ENCODE results near the gene BZW2.
"Not testable (repeated sequence)": the region's sequence is repeated elsewhere in the genome, so short reads cannot be mapped to it uniquely, and the experiment has no call there.

The BZW2 gene

GRCh38 chr7:16675277-16675676, 29.3 kb downstream of the BZW2 start:
- no peaks in the 10 kb centered on the region for H3K27me3 Mint-ChIP-seq (ENCODE audit: low read depth)
- no peaks in the 10 kb centered on the region for H3K4me1 Mint-ChIP-seq (ENCODE audit: low read depth)
- H3K4me3 Mint-ChIP-seq: no peak overlapping the region
- peaks cover 29% of the 10 kb centered on the region for H3K36me3 Mint-ChIP-seq (ENCODE audit: low read depth)
- H3K27ac Mint-ChIP-seq: no peak overlapping the region
- peaks cover under 1% of the 10 kb centered on the region for H3K9me3 Mint-ChIP-seq

- no peaks in the 10 kb centered on the region for H3K9me3 Mint-ChIP-seq
- H3K27me3 Mint-ChIP-seq (ENCODE audit: low read depth): no peaks in the 10 kb centered on the region
- H3K4me1 Mint-ChIP-seq (ENCODE audit: low read depth): no peaks in the 10 kb centered on the region
- H3K27ac Mint-ChIP-seq: no peak overlapping the region
- H3K4me3 Mint-ChIP-seq: no peak overlapping the region
- peaks cover 37% of the 10 kb centered on the region for H3K36me3 Mint-ChIP-seq (ENCODE audit: low read depth)
Observed at GRCh38 chr7:16677978-16678494, 32.1 kb downstream of the BZW2 start.

- not testable (repeated sequence) for H3K27me3 Mint-ChIP-seq (ENCODE audit: low read depth); H3K4me1 Mint-ChIP-seq (ENCODE audit: low read depth); H3K4me3 Mint-ChIP-seq; H3K27ac Mint-ChIP-seq; H3K9me3 Mint-ChIP-seq
- peaks cover 40% of the 10 kb centered on the region for H3K36me3 Mint-ChIP-seq (ENCODE audit: low read depth)
Observed at GRCh38 chr7:16678645-16679566, 32.9 kb downstream of the BZW2 start.

GRCh38 chr7:16684935-16685334, 39.0 kb downstream of the BZW2 start:
- Mint-ChIP-seq H3K4me1 (ENCODE audit: low read depth) (peaks cover 21% of the 10 kb centered on the region), H3K27ac (peak overlapping the region; percentile 82), H3K9me3 (no peaks in the 10 kb centered on the region), H3K36me3 (ENCODE audit: low read depth) (peaks cover 42% of the 10 kb centered on the region), H3K4me3 (peak overlapping the region; percentile 27), H3K27me3 (ENCODE audit: low read depth) (no peaks in the 10 kb centered on the region)

- H3K9me3 Mint-ChIP-seq: no peaks in the 10 kb centered on the region
- H3K27me3 Mint-ChIP-seq (ENCODE audit: low read depth): no peaks in the 10 kb centered on the region
- H3K36me3 Mint-ChIP-seq (ENCODE audit: low read depth): peaks cover 37% of the 10 kb centered on the region
- H3K27ac Mint-ChIP-seq: peak overlapping the region; percentile 82
- peaks cover 21% of the 10 kb centered on the region for H3K4me1 Mint-ChIP-seq (ENCODE audit: low read depth)
- H3K4me3 Mint-ChIP-seq: no peak overlapping the region
Observed at GRCh38 chr7:16685535-16685934, 39.6 kb downstream of the BZW2 start.

- peaks cover 36% of the 10 kb centered on the region for H3K36me3 Mint-ChIP-seq (ENCODE audit: low read depth)
- no peak overlapping the region for H3K27ac Mint-ChIP-seq
- no peaks in the 10 kb centered on the region for H3K27me3 Mint-ChIP-seq (ENCODE audit: low read depth)
- no peaks in the 10 kb centered on the region for H3K9me3 Mint-ChIP-seq
- H3K4me1 Mint-ChIP-seq (ENCODE audit: low read depth): peaks cover 21% of the 10 kb centered on the region
- H3K4me3 Mint-ChIP-seq: no peak overlapping the region
Observed at GRCh38 chr7:16688249-16688648, 42.3 kb downstream of the BZW2 start.

GRCh38 chr7:16691241-16691640, 45.3 kb downstream of the BZW2 start:
- Mint-ChIP-seq H3K27ac (no peak overlapping the region), H3K9me3 (no peaks in the 10 kb centered on the region), H3K4me3 (no peak overlapping the region), H3K4me1 (ENCODE audit: low read depth) (peaks cover 1% of the 10 kb centered on the region), H3K36me3 (ENCODE audit: low read depth) (peaks cover 32% of the 10 kb centered on the region), H3K27me3 (ENCODE audit: low read depth) (no peaks in the 10 kb centered on the region)

- Mint-ChIP-seq H3K4me1 (ENCODE audit: low read depth) (peaks cover 1% of the 10 kb centered on the region), H3K27me3 (ENCODE audit: low read depth) (no peaks in the 10 kb centered on the region), H3K27ac (no peak overlapping the region), H3K36me3 (ENCODE audit: low read depth) (peaks cover 38% of the 10 kb centered on the region), H3K4me3 (no peak overlapping the region), H3K9me3 (no peaks in the 10 kb centered on the region)
Observed at GRCh38 chr7:16693601-16694318, 47.8 kb downstream of the BZW2 start.

GRCh38 chr7:16694806-16695205, 48.8 kb downstream of the BZW2 start:
- Mint-ChIP-seq H3K4me1 (ENCODE audit: low read depth) (peaks cover 1% of the 10 kb centered on the region), H3K36me3 (ENCODE audit: low read depth) (peaks cover 42% of the 10 kb centered on the region), H3K27ac (no peak overlapping the region), H3K4me3 (no peak overlapping the region), H3K9me3 (no peaks in the 10 kb centered on the region), H3K27me3 (ENCODE audit: low read depth) (no peaks in the 10 kb centered on the region)

GRCh38 chr7:16695621-16696237, 49.7 kb downstream of the BZW2 start:
- peaks cover 3% of the 10 kb centered on the region for H3K4me1 Mint-ChIP-seq (ENCODE audit: low read depth)
- H3K9me3 Mint-ChIP-seq: no peaks in the 10 kb centered on the region
- peaks cover 49% of the 10 kb centered on the region for H3K36me3 Mint-ChIP-seq (ENCODE audit: low read depth)
- no peak overlapping the region for H3K27ac Mint-ChIP-seq
- H3K4me3 Mint-ChIP-seq: no peak overlapping the region
- H3K27me3 Mint-ChIP-seq (ENCODE audit: low read depth): no peaks in the 10 kb centered on the region

- Mint-ChIP-seq H3K27me3 (ENCODE audit: low read depth) (no peaks in the 10 kb centered on the region), H3K4me3 (no peak overlapping the region), H3K4me1 (ENCODE audit: low read depth) (peaks cover 3% of the 10 kb centered on the region), H3K36me3 (ENCODE audit: low read depth) (peaks cover 42% of the 10 kb centered on the region), H3K9me3 (no peaks in the 10 kb centered on the region), H3K27ac (no peak overlapping the region)
Observed at GRCh38 chr7:16697507-16698199, 51.7 kb downstream of the BZW2 start.

- H3K9me3 Mint-ChIP-seq: no peaks in the 10 kb centered on the region
- H3K36me3 Mint-ChIP-seq (ENCODE audit: low read depth): peaks cover 39% of the 10 kb centered on the region
- no peaks in the 10 kb centered on the region for H3K27me3 Mint-ChIP-seq (ENCODE audit: low read depth)
- no peak overlapping the region for H3K4me3 Mint-ChIP-seq
- no peak overlapping the region for H3K27ac Mint-ChIP-seq
- H3K4me1 Mint-ChIP-seq (ENCODE audit: low read depth): peaks cover 3% of the 10 kb centered on the region
Observed at GRCh38 chr7:16698200-16698905, 52.4 kb downstream of the BZW2 start.

GRCh38 chr7:16702441-16702840, 56.5 kb downstream of the BZW2 start:
- no peaks in the 10 kb centered on the region for H3K9me3 Mint-ChIP-seq
- no peaks in the 10 kb centered on the region for H3K27me3 Mint-ChIP-seq (ENCODE audit: low read depth)
- H3K36me3 Mint-ChIP-seq (ENCODE audit: low read depth): peaks cover 42% of the 10 kb centered on the region
- peaks cover 2% of the 10 kb centered on the region for H3K4me1 Mint-ChIP-seq (ENCODE audit: low read depth)
- H3K4me3 Mint-ChIP-seq: no peak overlapping the region
- H3K27ac Mint-ChIP-seq: no peak overlapping the region
